HepG2 (cell line): ENCODE data around the gene SERINC4. TPM values are rescaled to one million over a fixed set of nuclear protein-coding genes. Genes with fewer than 3 reads are reported as not detected.

Experiments
- BCLAF1 ChIP-seq: fragments of 450-650 bp; IDR thresholded peaks from 2 replicates; pipeline ENCODE4 v1.6.1; 2017; ENCODE audit warnings: mild to moderate bottlenecking
- FLYWCH1 ChIP-seq: sonication (generic); formaldehyde crosslinking; IDR thresholded peaks from 2 replicates; pipeline ENCODE4 v1.8.1; 2023; ENCODE audit warnings: mild to moderate bottlenecking, missing genetic modification reagents
- HBP1 ChIP-seq: IDR thresholded peaks from 2 replicates; pipeline ENCODE4 v1.6.1; 2016; ENCODE audit warnings: low read depth, control low read depth
- IRF9 ChIP-seq: sonication (generic); formaldehyde crosslinking; IDR thresholded peaks from 2 replicates; pipeline ENCODE4 v1.8.0; 2022; ENCODE audit warnings: missing genetic modification reagents, mild to moderate bottlenecking, borderline replicate concordance
- JDP2 ChIP-seq: sonication (generic); formaldehyde crosslinking; IDR thresholded peaks from 2 replicates; pipeline ENCODE4 v1.8.1; 2022; ENCODE audit warnings: missing genetic modification reagents, borderline replicate concordance
- KDM5B ChIP-seq: sonication (generic); formaldehyde crosslinking; IDR thresholded peaks from 2 replicates; pipeline ENCODE4 v1.4.0; 2020; ENCODE audit warnings: missing genetic modification reagents, mild to moderate bottlenecking, borderline replicate concordance
- MAFF ChIP-seq: IDR thresholded peaks from 2 replicates; pipeline ENCODE4 v1.6.1; 2011; ENCODE audit warnings: low read depth, low read length, improper control_type of control experiment
- REL ChIP-seq: sonication (generic); formaldehyde crosslinking; conservative IDR thresholded peaks from 2 replicates; pipeline ENCODE4 v1.8.0; 2022; ENCODE audit warnings: mild to moderate bottlenecking, missing genetic modification reagents, moderate library complexity
- RFX1 ChIP-seq: fragments of 450-650 bp; IDR thresholded peaks from 2 replicates; pipeline ENCODE4 v1.6.1; 2017
- RORA ChIP-seq: sonication (generic); formaldehyde crosslinking; IDR thresholded peaks from 2 replicates; pipeline ENCODE4 v1.5.0; 2020; ENCODE audit warnings: mild to moderate bottlenecking, missing genetic modification reagents, moderate library complexity
- SKI ChIP-seq: fragments of 450-650 bp; IDR thresholded peaks from one replicate; pipeline ENCODE4 v1.6.1; 2018; ENCODE audit warnings: mild to moderate bottlenecking; ENCODE audit not compliant: partially characterized antibody
- SP4 ChIP-seq: sonication (generic); formaldehyde crosslinking; IDR thresholded peaks from 2 replicates; pipeline ENCODE4 v1.8.1; 2023; ENCODE audit warnings: mild to moderate bottlenecking, missing genetic modification reagents
- ZNF382 ChIP-seq: sonication (generic); formaldehyde crosslinking; IDR thresholded peaks from 2 replicates; pipeline ENCODE4 v1.5.0; 2020; ENCODE audit warnings: missing genetic modification reagents, mild to moderate bottlenecking, borderline replicate concordance
- ZNF44 ChIP-seq: sonication (generic); formaldehyde crosslinking; IDR thresholded peaks from 2 replicates; pipeline ENCODE4 v1.5.1; 2020; ENCODE audit warnings: mild to moderate bottlenecking, missing genetic modification reagents
- ZNF746 ChIP-seq: sonication (generic); formaldehyde crosslinking; IDR thresholded peaks from 2 replicates; pipeline ENCODE4 v1.8.0; 2022; ENCODE audit warnings: mild to moderate bottlenecking, missing genetic modification reagents
- ZNF780A ChIP-seq: sonication (generic); formaldehyde crosslinking; IDR thresholded peaks from 2 replicates; pipeline ENCODE4 v1.8.0; 2022; ENCODE audit warnings: mild to moderate bottlenecking, missing genetic modification reagents, moderate library complexity
- polyA plus RNA-seq, 8 experiments: library from polyadenylated mRNA; depleted of rRNA in 3 of 8; stranded (reverse) in 7 of 8; unstranded in 1 of 8; fragments of >200 nt; fragmentation: Illumina TruSeq in 4 of 8; extraction: Trizol in 4 of 8; gene quantifications; 2 replicates each; pipeline versions ENCODE4 v1.2.1 to v1.2.3, GENCODE V29; 2011 to 2016; ENCODE audit warnings: low read depth in 4 of 8, missing spikeins in 1 of 8, mixed read lengths in 1 of 8; ENCODE audit not compliant: insufficient read depth in 1 of 8
- total RNA-seq, 5 experiments: library from RNA; depleted of rRNA; stranded (reverse); fragments of >200 nt; fragmentation: Illumina TruSeq; extraction: Trizol; gene quantifications; 2 replicates each; pipeline ENCODE4 v1.2.3, GENCODE V29; 2016; ENCODE audit warnings: low read depth in 1 of 5
- TF ChIP-seq, protein P1 (sequence below): sonication (generic); formaldehyde crosslinking; IDR thresholded peaks from 2 replicates; pipeline ENCODE4 v1.4.0; 2020; ENCODE audit warnings: missing genetic modification reagents

Gene SERINC4
- total and polyA plus RNA-seq, 2 of the 13 experiments (the other 11 are each of a cell fraction or from before 2014, with no cell fraction given) = not detected

DNA sequence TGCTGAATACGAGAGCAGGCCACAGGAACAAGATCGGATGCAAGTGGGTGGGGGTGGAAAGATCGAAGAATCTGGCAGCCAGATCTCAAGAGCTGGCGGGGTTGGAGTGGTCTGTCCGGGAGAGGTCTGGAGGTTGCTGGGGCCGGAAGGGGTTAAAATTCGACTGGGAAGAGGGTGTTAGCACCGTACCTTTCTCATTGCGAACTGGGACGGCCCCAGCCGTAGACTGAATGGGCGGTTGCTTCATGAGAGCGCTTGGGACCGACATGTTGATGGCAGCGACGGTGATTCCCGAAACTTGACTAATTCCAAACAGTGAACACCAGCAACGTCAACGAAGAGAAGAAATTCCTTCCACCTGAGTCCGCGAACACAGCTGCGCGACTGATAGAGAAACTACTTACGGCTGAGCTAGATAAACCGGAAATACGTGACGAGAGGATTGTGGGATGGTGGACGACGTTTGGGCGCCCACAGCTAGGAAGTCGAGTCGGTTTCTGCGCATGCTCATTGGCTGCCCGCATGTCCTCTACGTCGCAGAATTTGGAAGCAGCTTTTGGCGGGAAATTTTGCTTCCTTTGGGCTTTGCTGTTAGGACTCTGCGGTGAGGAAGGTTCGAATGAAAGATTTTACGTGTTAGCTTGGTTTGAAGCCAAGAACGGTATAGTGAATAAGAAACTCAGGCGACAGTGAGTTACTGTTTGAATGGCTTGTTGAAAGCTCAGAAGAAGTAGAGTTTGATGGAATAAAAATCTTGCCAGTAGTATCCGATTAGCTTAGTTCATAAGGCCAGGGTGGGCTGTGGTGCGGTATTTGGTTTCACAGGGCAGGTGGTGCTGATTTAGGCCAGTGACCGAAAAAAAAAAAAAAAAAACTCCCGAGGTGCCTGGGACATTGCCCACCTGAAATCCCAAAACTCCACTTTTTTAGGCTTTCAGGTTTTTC is 24.6 kb upstream of the SERINC4 start, which contains the start of gene MFAP1 (continued):
- TF ChIP-seq IRF9 (CRISPR knock-in tag) (peak; percentile 92), ZNF382 (CRISPR knock-in tag) (no peak), FLYWCH1 (CRISPR knock-in tag) (0 out of 2 replicates have a peak, but pooled peaks have one; percentile 14), ZNF44 (CRISPR knock-in tag) (no peak), ZNF746 (CRISPR knock-in tag) (no peak), HBP1 (peak; percentile 93), SP4 (CRISPR knock-in tag) (peak; percentile 59; the same call in 1 of the 2 replicates), RORA (CRISPR knock-in tag) (no peak), MAFF (no peak), JDP2 (CRISPR knock-in tag) (no peak), SKI (peak; percentile 44), ZNF780A (CRISPR knock-in tag) (no peak; the same call in 1 of the 2 replicates), RFX1 (no peak), REL (CRISPR knock-in tag) (0 out of 2 replicates have a peak, but pooled peaks have one; percentile 30), BCLAF1 (no peak), KDM5B (CRISPR knock-in tag) (peak; percentile 73)
- TF ChIP-seq, protein P1, sequence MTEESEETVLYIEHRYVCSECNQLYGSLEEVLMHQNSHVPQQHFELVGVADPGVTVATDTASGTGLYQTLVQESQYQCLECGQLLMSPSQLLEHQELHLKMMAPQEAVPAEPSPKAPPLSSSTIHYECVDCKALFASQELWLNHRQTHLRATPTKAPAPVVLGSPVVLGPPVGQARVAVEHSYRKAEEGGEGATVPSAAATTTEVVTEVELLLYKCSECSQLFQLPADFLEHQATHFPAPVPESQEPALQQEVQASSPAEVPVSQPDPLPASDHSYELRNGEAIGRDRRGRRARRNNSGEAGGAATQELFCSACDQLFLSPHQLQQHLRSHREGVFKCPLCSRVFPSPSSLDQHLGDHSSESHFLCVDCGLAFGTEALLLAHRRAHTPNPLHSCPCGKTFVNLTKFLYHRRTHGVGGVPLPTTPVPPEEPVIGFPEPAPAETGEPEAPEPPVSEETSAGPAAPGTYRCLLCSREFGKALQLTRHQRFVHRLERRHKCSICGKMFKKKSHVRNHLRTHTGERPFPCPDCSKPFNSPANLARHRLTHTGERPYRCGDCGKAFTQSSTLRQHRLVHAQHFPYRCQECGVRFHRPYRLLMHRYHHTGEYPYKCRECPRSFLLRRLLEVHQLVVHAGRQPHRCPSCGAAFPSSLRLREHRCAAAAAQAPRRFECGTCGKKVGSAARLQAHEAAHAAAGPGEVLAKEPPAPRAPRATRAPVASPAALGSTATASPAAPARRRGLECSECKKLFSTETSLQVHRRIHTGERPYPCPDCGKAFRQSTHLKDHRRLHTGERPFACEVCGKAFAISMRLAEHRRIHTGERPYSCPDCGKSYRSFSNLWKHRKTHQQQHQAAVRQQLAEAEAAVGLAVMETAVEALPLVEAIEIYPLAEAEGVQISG = peak; percentile 100
